Thyroid gland (tissue), 4 donors: ENCODE results near the gene SIGLEC1.

Experiments
- POLR2A ChIP-seq, 2 donors: fragments of 450-650 bp; IDR thresholded peaks; one replicate each; pipeline ENCODE4 v1.6.1; 2017; ENCODE audit warnings: antibody characterized with exemption in 2 of 2, mild to moderate bottlenecking in 2 of 2, moderate library complexity in 1 of 2
- TF ChIP-seq, protein P1 (sequence below), 6 experiments: fragments of 200-600 bp in 3 of 6; fragments of 450-650 bp in 3 of 6; sonication (generic) in 3 of 6; IDR thresholded peaks; one replicate each; pipeline ENCODE4 v1.5.1; 2016 to 2019; ENCODE audit warnings: antibody characterized with exemption in 6 of 6, mild to moderate bottlenecking in 2 of 6, inconsistent platforms in 1 of 6, moderate library complexity in 1 of 6

DNA sequence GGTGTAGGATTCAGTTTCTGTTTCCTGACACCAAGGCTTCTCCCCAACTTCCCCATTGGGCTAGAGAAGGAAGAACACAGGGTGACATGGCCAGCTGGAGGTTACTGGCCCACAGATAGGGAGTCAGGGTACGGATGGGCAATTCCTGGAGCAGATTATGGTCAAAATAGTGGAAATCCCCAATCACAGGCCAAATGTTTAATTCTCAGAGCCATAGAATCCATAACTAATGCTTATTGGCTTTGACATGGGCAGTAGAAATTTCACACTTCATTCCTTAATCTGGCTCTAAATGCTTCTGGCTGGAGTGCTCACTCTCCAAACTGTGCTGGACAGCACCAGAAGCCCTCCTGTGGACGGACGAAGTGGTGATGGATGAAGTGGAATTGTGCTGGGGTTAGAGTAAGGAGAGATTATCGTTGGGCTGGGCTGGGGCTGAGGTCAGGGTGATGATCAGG, 887 bp downstream of the SIGLEC1 start:
- TF ChIP-seq, protein P1, sequence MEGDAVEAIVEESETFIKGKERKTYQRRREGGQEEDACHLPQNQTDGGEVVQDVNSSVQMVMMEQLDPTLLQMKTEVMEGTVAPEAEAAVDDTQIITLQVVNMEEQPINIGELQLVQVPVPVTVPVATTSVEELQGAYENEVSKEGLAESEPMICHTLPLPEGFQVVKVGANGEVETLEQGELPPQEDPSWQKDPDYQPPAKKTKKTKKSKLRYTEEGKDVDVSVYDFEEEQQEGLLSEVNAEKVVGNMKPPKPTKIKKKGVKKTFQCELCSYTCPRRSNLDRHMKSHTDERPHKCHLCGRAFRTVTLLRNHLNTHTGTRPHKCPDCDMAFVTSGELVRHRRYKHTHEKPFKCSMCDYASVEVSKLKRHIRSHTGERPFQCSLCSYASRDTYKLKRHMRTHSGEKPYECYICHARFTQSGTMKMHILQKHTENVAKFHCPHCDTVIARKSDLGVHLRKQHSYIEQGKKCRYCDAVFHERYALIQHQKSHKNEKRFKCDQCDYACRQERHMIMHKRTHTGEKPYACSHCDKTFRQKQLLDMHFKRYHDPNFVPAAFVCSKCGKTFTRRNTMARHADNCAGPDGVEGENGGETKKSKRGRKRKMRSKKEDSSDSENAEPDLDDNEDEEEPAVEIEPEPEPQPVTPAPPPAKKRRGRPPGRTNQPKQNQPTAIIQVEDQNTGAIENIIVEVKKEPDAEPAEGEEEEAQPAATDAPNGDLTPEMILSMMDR (IDR thresholded peaks at IDR 0.05) = no peak
- no peak for TF ChIP-seq POLR2A (IDR thresholded peaks at IDR 0.05)
